Testis (tissue), 2 donors: ENCODE data around the gene SMIM13.

Source experiments
- POLR2A ChIP-seq: fragments of 450-650 bp; IDR thresholded peaks from one replicate; pipeline ENCODE4 v1.6.1; 2017; ENCODE audit warnings: antibody characterized with exemption, mild to moderate bottlenecking, moderate library complexity
- TF ChIP-seq, protein P1 (sequence below), 3 experiments: fragments of 450-650 bp in 2 of 3; fragments of 200-600 bp in 1 of 3; sonication (generic) in 1 of 3; IDR thresholded peaks; one replicate each; pipeline ENCODE4 v1.5.1; 2016 to 2019; ENCODE audit warnings: antibody characterized with exemption in 3 of 3, mild to moderate bottlenecking in 2 of 3, moderate library complexity in 1 of 3

DNA sequence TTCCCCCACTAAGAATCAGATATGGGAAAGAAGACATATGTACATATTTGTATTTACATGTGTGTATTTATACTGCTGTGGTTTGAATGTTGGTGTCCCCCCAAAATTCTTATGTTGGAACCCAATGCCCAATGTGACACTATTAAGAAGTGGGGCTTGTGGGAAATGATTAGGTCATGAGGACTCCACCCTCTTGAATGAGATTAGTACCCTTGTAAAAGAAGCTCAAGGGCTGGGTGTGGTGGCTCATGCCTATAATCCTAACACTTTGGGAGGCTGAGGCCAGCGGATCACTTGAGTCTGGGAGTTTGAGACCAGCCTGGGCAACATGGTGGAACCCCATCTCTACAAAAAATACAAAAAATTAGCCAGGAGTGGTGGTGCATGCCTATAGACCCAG lies 3.9 kb upstream of the SMIM13 start:
- TF ChIP-seq, protein P1, sequence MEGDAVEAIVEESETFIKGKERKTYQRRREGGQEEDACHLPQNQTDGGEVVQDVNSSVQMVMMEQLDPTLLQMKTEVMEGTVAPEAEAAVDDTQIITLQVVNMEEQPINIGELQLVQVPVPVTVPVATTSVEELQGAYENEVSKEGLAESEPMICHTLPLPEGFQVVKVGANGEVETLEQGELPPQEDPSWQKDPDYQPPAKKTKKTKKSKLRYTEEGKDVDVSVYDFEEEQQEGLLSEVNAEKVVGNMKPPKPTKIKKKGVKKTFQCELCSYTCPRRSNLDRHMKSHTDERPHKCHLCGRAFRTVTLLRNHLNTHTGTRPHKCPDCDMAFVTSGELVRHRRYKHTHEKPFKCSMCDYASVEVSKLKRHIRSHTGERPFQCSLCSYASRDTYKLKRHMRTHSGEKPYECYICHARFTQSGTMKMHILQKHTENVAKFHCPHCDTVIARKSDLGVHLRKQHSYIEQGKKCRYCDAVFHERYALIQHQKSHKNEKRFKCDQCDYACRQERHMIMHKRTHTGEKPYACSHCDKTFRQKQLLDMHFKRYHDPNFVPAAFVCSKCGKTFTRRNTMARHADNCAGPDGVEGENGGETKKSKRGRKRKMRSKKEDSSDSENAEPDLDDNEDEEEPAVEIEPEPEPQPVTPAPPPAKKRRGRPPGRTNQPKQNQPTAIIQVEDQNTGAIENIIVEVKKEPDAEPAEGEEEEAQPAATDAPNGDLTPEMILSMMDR (IDR thresholded peaks at IDR 0.05): no peak
- no peak for TF ChIP-seq POLR2A
